ENCODE data around the gene ZCCHC14. TPM values are rescaled to one million over a fixed set of nuclear protein-coding genes. Genes with fewer than 3 reads are reported as not detected.

ZCCHC14 gene
- total RNA-seq, 1 experiment from 2014 or later: 27.7 TPM

DNA sequence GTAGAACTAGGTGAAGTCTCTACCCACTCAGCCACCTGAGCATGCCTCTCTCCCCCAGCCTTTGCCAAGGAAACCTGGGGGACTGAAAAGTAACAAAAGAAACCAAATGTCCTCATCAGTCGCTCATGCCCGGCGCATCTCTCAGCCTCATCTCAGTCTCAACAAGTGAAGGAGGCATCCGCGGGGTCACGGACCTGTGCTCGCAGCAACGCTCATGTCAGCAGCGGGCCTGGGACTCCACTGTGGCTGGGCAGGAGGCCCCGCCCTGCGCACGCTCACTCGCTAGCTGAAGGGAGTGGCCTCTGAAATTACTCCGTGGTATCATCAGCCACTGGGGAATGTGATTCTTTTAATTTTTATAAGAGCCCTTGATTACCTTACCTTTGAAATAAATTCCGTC is 69.4 kb downstream of the ZCCHC14 start:
- Histone ChIP-seq H2BK120ac (ENCODE audit: low read depth, low read length, poor library complexity, severe bottlenecking) (no peak overlapping the region), H3K14ac (ENCODE audit: insufficient read depth, low read length) (no peak overlapping the region; the same call in 1 of the 2 replicates), H3K4ac (ENCODE audit: low read depth, low read length) (no peak overlapping the region), H3K27me3 (ENCODE audit: insufficient read depth, low read length) (no peaks in the 10 kb centered on the region), H2BK5ac (ENCODE audit: insufficient read length, low read length) (no peak overlapping the region), H2AK5ac (ENCODE audit: insufficient read length, low read length) (no peak overlapping the region), H3K79me2 (ENCODE audit: insufficient read depth, low read length) (no peaks in the 10 kb centered on the region), H3K23ac (ENCODE audit: insufficient read length, low read depth, low read length) (no peak overlapping the region), H4K20me1 (ENCODE audit: control insufficient read depth, insufficient read depth, insufficient read length) (peaks cover 2% of the 10 kb centered on the region), H3K79me1 (ENCODE audit: insufficient read depth, low read depth, low read length, poor library complexity, severe bottlenecking) (no peaks in the 10 kb centered on the region), H2BK12ac (ENCODE audit: insufficient read length, low read depth, low read length) (no peak overlapping the region), H3K9ac (ENCODE audit: extremely low read depth, insufficient read length, low read length) (no peak overlapping the region), H3T11ph (ENCODE audit: low read length) (no peak overlapping the region), H4K8ac (replicated peaks; ENCODE audit: insufficient read length, low read depth, low read length) (no peak overlapping the region), H3K23me2 (ENCODE audit: insufficient read length, low read depth, low read length, poor library complexity, severe bottlenecking) (no peaks in the 10 kb centered on the region), H3K27ac (ENCODE audit: insufficient read length, low read depth, low read length) (no peak overlapping the region), H2AFZ (ENCODE audit: low read length) (no peak overlapping the region), H2BK20ac (ENCODE audit: low read depth, low read length, poor library complexity, severe bottlenecking) (no peak overlapping the region), H3K4me2 (ENCODE audit: insufficient read depth, insufficient read length, low read length) (no peak overlapping the region), H3K9me3 (ENCODE audit: control insufficient read depth, low read depth, low read length) (no peaks in the 10 kb centered on the region), H3K18ac (ENCODE audit: insufficient read length, low read depth, low read length) (no peak overlapping the region), H3K56ac (ENCODE audit: insufficient read length, low read depth, low read length) (no peak overlapping the region), H4K91ac (ENCODE audit: insufficient read length, low read depth, low read length) (no peak overlapping the region), H3K4me1 (ENCODE audit: insufficient read depth, low read length) (peaks cover 7% of the 10 kb centered on the region; the same call in 1 of the 2 replicates), H4K5ac (ENCODE audit: insufficient read length, low read depth, low read length) (no peak overlapping the region), H2BK15ac (ENCODE audit: low read depth, low read length) (no peak overlapping the region)
- Mint-ChIP-seq H3K27me3 (ENCODE audit: low read depth) (no peaks in the 10 kb centered on the region), H3K4me3 (no peak overlapping the region), H3K27ac (no peak overlapping the region), H3K36me3 (ENCODE audit: insufficient read depth in 1 of 3, low read depth in 3 of 3) (peaks cover 25 to 47% (median 38%) of the 10 kb centered on the region in 3 experiments), H3K4me1 (peaks cover 44 to 56% of the 10 kb centered on the region in 2 experiments), H3K9me3 (no peaks in the 10 kb centered on the region; a peak in 1 of 5 replicates)
- no peak for DNase-seq
- TF ChIP-seq, protein P1, sequence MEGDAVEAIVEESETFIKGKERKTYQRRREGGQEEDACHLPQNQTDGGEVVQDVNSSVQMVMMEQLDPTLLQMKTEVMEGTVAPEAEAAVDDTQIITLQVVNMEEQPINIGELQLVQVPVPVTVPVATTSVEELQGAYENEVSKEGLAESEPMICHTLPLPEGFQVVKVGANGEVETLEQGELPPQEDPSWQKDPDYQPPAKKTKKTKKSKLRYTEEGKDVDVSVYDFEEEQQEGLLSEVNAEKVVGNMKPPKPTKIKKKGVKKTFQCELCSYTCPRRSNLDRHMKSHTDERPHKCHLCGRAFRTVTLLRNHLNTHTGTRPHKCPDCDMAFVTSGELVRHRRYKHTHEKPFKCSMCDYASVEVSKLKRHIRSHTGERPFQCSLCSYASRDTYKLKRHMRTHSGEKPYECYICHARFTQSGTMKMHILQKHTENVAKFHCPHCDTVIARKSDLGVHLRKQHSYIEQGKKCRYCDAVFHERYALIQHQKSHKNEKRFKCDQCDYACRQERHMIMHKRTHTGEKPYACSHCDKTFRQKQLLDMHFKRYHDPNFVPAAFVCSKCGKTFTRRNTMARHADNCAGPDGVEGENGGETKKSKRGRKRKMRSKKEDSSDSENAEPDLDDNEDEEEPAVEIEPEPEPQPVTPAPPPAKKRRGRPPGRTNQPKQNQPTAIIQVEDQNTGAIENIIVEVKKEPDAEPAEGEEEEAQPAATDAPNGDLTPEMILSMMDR (conservative IDR thresholded peaks at IDR 0.05): no peak
- no CpG with 5 or more reads among the region's 15 CpGs for WGBS (ENCODE audit: extremely low coverage, insufficient read length, low lambda C conversion rate)
